ENCODE data around the gene RAB29. TPM values are rescaled to one million over a fixed set of nuclear protein-coding genes. Genes with fewer than 3 reads are reported as not detected.

RAB29 gene
- total and polyA plus RNA-seq, 9 of the 15 experiments (the other 6 are each of a cell fraction or from before 2014, with no cell fraction given): 6.3 to 17.6 (median 8.0) TPM

DNA sequence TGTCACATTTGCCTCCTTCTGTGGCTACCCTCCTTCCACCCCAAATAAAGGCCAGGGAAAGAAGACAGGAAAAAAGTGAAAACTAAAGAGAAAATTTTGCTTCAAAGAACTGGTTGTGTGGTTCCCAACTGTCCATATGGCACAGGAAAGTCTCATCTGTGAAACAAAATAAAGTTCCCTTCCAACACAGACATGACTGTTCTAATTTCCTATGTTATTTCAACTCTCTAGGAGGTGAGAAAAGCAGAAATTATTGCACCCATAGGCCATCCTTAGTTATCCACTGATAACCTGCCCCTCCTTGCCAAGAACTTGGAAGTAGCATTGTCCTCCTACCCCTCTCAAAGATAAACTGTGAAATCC lies 8.1 kb upstream of the RAB29 start:
- Histone ChIP-seq H3K4me1 (replicated peaks in 1 of 2; ENCODE audit: control insufficient read depth in 2 of 2, insufficient read depth in 2 of 2, low read length in 2 of 2) (peaks cover 7 to 20% of the 10 kb centered on the region in 2 experiments; a peak in 4 of 5 replicates), H2AFZ (ENCODE audit: low read depth, low read length) (peak overlapping the region; percentile 25; the same call in 1 of the 2 replicates), H3K9me3 (replicated peaks; ENCODE audit: control insufficient read depth, insufficient read depth, low read depth, low read length) (no peaks in the 10 kb centered on the region), H3K9ac (ENCODE audit: insufficient read depth in 1 of 2, low read depth in 2 of 2, low read length in 2 of 2) (no peak overlapping the region), H3K36me3 (ENCODE audit: control insufficient read depth, insufficient read depth, low read length) (no peaks in the 10 kb centered on the region), H3K27ac (ENCODE audit: extremely low read depth, low read depth, low read length) (no peak overlapping the region), H4K20me1 (replicated peaks; ENCODE audit: control insufficient read depth, insufficient read depth, low read length) (no peaks in the 10 kb centered on the region), H3K9me1 (ENCODE audit: control insufficient read depth, insufficient read depth, low read length) (no peaks in the 10 kb centered on the region), H3K27me3 (ENCODE audit: control insufficient read depth in 2 of 2, insufficient read depth in 2 of 2, low read length in 2 of 2) (no peaks in the 10 kb centered on the region; a peak in 2 of 5 replicates), H3K4me2 (ENCODE audit: insufficient read depth, low read length) (no peak overlapping the region; the same call in 1 of the 2 replicates), H3K4me3 (no peak overlapping the region), H3K79me2 (ENCODE audit: control insufficient read depth, insufficient read depth, low read length) (no peaks in the 10 kb centered on the region)
- ChIA-PET CTCF (ENCODE audit: low intra/inter-chr PET ratio) (no interaction called here), POLR2A (interaction anchor here (1.3 kb wide), 1 partner anchor 8 kb away, joined by 3 read pairs; no protein-coding TSS in a partner anchor)
- FAIRE-seq (no peak), ATAC-seq (no peak), DNase-seq (ENCODE audit: extremely low read depth in 1 of 4, low spot score in 3 of 4) (no peak)
- intact Hi-C loops (cut with micrococcal nuclease) (loop anchor here (10.0 kb wide), 1 partner anchor 189 kb away; no protein-coding TSS in a partner anchor), in situ Hi-C loops (cut with MboI) (no loop called here)
- TF ChIP-seq, protein P1, sequence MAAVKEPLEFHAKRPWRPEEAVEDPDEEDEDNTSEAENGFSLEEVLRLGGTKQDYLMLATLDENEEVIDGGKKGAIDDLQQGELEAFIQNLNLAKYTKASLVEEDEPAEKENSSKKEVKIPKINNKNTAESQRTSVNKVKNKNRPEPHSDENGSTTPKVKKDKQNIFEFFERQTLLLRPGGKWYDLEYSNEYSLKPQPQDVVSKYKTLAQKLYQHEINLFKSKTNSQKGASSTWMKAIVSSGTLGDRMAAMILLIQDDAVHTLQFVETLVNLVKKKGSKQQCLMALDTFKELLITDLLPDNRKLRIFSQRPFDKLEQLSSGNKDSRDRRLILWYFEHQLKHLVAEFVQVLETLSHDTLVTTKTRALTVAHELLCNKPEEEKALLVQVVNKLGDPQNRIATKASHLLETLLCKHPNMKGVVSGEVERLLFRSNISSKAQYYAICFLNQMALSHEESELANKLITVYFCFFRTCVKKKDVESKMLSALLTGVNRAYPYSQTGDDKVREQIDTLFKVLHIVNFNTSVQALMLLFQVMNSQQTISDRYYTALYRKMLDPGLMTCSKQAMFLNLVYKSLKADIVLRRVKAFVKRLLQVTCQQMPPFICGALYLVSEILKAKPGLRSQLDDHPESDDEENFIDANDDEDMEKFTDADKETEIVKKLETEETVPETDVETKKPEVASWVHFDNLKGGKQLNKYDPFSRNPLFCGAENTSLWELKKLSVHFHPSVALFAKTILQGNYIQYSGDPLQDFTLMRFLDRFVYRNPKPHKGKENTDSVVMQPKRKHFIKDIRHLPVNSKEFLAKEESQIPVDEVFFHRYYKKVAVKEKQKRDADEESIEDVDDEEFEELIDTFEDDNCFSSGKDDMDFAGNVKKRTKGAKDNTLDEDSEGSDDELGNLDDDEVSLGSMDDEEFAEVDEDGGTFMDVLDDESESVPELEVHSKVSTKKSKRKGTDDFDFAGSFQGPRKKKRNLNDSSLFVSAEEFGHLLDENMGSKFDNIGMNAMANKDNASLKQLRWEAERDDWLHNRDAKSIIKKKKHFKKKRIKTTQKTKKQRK (IDR thresholded peaks at IDR 0.05; ENCODE audit: borderline replicate concordance, low read depth, low read length): no peak
- BruUV-seq (replicated peaks): no TSS peak

All from K562 (cell line).